HG03025 (cell line): ENCODE measurements around the gene COX19.
"Not testable (repeated sequence)": the region's sequence is repeated elsewhere in the genome, so short reads cannot be mapped to it uniquely, and the experiment has no call there.

Experiments
- ATAC-seq: cut with Tn5 transposase; IDR thresholded peaks from one replicate; pipeline ENCODE4 v1.9.1; 2021; ENCODE audit warnings: mild to moderate bottlenecking, moderate library complexity; ENCODE audit not compliant: unreplicated experiment, low FRiP score

The COX19 gene

DNA sequence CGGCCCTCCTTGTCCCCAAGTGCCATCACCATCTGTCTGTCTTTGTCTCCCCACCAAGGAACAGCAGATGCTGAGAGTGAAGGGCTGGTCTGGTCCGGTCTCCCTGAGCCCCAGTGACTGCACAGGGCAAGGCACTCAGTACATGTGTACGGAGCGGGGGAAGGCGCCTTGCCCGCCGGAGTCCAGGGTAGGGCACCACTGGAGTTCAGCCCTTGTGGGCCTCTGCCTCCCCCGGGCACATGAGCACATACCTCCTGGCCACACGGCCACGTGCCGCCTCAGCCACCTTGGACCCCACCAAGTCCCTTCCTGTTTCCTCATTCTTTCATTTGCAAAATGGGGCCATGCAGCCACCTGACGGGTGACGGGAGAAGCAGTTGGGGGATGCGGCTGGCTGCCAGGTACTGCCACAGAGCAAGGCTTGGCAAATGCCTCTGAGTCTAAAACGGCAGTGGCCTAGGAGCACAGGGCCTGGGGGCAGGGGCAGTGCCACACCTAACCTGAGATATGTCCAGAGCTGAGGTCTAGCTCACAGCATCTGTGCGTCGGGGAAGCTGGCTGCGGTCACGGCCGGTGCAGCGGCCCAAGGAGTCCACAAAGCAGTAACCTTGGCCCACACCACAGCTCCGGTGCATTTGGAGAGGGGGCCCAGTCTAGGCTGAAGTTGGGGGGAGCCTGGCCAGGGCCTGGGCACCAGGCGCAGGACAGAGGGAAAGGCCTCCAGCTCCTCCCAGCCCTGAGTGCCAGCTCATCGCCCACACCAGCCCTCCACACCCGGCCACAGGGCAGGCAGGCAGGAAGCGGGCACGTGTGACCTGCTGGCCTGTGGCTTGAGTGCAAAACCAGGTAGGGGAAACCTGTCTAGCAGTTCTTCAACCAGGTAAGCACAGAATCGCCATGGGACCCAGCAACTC is 26.1 kb downstream of the COX19 start:
- ATAC-seq: no peak

DNA sequence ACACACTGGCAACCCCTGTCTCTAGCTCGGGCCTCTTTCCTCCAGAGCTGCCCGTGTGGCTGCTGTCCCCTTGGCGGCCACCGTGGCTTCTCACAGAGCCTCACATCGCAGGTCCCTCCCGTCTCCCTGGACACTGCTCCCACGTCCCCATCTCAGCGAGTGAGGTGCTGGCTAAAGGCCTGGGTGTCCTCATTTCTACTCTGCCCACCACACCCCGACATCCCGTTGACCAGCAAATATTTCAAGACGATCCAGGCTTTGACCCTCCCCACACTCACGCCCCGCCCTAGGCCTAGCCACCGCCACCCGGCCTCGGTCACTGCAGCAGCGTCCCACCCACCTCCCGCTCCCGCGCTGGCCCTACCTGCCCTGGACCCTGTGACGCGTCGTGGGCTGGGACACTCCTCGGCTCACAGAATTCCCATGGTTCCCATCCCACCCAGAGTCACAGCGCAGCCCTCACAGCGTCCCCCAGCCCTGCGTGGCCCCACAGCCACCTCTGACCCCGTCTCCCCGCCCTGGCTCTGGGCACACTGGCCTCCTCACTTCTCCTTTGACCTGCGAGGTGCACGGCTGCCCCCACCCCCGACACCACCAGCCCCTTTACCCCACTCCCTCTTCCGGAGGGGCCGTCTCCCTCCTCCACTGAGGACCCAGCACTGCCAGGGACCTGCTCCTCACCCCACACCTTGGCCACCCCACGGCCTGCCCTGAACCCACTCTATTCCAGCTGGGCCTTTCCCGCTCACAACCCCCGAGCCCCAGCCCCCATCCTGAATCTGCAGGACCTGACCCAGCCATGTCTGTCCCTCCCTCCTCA is 27.7 kb downstream of the COX19 start:
- ATAC-seq: no peak

DNA sequence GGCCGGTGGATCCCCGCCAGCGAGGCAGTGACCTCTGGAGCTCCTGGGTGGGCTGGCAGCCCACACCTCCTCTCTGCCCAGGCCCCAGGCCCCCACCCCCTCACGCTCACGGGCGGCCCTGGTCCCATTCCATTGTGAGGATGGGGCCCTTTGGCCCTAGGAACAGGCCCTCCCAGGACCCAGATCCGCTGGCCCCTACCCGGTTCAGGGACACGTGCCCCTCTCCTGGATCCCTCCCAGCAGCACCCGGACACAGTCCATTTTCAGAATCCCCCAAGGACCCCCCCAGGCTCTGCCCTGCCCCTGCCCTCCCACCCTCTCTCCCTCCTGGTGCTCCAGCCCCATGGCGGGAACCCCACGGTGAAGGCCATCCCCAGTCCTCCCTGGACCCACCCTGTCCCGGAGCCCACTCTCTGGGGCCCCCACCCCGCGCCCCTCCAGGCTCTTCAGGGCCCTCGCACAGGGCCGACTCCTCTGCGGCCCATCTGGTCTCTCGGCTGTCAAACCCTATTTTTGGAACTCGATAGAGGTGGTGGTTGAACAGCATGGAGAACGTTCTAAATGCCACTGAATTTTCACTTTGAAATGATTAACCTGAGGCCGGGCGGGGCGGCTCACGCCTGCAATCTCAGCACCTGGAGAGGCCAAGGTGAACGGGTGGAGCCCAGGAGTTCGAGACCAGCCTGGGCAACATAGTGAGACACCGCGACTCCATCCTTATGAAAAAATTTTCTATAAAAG is 28.9 kb downstream of the COX19 start:
- no peak for ATAC-seq

DNA sequence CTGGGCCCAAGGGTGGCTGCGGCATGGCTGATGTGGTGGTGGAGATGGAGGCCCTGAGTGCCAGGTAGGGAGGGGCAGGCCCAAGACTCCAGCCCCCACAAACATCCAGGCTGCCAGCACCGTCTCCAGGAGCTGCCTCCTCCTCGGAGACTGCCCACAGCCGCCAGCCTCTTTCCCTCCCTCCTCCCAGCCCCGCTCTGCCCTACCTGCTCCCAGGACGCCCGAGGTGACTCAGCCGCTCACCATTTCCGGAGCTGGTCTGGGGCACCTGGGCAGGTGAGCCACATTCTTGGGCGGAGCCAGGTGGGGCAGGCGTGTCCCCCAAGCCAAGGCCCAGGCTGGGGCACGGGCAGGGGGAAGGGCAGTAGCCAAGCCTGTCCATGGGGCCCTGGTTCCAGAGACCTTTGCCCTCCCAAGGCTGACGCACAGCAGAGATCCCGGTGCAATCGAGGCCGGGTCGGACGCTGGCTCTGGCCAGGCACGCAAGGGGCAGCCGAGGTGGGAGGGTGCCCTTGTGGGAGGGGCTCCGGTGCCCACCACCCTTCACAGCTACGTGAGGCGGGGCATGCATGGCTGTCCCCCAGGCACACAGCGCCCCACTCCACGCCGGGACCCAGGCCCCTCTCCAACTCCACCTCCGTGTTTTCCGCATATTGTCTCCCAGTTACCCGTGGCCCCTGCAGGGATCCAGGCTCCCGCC is 29.6 kb downstream of the COX19 start:
- ATAC-seq: no peak

GRCh38 chr7:945147-945555 is 30.2 kb downstream of the COX19 start:
- ATAC-seq: no peak

DNA sequence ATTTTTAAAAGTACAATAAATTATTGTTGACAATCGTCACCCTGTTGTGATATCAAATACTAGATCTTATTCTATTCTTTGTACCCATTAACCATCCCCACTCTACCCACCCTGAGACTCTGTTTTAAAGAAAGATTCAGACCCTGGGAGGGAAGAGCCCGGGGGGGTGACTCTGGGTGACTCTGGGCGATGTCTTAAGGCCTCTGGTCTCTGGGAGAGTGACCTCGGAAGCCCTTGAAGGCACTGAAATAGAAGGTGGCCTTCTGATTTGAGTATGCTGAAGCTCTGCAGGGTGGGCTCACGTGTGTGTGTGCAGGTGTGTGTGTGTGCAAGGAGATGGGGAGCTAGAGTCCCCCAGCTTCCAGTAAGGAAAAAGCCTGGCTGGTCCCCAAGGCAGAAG is 30.6 kb downstream of the COX19 start:
- ATAC-seq: no peak

DNA sequence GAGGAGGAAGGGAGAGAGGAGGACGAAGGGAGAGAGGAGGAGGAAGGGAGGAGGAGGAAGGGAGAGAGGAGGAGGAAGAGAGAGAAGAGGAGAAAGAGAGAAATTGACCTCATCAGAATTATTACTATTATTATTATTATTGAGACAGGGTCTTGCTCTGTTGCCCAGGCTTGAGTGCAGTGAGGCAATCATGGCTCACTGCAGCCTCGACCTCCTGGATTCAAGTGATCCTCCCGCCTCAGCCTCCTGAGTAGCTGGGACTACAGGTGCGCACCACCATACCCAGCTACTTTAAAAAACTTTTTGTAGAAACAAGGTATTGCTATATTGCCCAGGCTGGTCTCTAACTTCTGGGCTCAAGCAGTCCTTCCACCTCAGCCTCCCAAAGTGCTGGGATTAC is 31.6 kb downstream of the COX19 start:
- ATAC-seq: not testable (repeated sequence)

DNA sequence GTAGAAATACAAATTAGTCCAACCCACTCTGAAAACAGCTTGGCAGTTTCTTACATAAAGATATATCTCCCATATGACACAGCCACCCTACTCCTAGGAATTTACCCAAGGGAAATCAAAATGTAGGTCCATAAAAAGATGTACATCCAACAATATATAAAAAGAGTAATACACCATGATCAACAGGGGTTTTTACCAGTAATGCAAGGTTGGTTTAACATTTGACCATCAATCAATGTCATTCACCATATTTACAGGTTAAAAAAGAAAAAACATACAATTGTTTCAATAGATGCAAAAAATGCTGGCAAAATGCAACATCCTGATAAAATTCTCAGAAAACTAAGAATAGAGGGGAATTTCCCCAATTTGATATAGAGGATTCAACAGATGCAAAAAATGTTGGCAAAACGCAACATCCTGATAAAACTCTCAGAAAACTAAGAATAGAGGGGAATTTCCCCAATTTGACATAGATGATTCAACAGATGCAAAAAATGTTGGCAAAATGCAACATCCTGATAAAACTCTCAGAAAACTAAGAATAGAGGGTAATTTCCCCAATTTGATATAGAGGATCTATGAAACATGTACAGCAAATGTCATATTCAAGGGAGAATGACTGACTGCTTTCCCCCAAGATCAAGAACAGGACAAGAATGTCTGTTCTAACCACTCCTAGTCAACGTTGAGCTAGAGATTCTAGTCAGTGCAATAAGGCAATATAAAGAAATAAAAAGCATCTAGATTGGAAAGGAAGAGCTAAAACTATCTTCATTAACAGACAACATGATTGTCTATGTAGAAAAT is 34.5 kb downstream of the COX19 start:
- ATAC-seq: no peak

DNA sequence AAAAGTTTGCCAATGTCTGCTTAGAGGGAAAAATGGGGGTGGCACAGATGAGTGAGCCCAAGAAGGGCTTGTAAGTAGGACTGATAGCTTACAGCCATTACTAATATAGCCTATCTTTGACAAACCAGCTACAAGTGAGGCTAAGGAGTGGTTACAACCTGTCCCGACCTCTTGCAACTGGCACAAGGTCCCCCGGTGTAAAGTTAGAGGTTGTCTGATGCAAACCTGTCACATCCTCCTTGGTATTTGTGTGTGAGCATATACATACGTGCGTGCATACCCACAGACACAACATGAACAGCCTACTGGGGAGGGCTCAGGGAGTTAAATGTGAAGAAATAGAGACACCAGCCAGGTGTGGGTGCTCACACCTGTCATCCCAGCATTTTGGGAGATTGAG is 35.5 kb downstream of the COX19 start:
- ATAC-seq: no peak

- ATAC-seq: no peak
These were observed 36.7 kb downstream of the COX19 start for GRCh38 chr7:938546-939185.

GRCh38 chr7:937856-938484 is 37.4 kb downstream of the COX19 start:
- no peak for ATAC-seq

GRCh38 chr7:936386-937054 is 38.8 kb downstream of the COX19 start:
- ATAC-seq: peak; percentile 53

GRCh38 chr7:935874-936385 is 39.4 kb downstream of the COX19 start:
- ATAC-seq: no peak

DNA sequence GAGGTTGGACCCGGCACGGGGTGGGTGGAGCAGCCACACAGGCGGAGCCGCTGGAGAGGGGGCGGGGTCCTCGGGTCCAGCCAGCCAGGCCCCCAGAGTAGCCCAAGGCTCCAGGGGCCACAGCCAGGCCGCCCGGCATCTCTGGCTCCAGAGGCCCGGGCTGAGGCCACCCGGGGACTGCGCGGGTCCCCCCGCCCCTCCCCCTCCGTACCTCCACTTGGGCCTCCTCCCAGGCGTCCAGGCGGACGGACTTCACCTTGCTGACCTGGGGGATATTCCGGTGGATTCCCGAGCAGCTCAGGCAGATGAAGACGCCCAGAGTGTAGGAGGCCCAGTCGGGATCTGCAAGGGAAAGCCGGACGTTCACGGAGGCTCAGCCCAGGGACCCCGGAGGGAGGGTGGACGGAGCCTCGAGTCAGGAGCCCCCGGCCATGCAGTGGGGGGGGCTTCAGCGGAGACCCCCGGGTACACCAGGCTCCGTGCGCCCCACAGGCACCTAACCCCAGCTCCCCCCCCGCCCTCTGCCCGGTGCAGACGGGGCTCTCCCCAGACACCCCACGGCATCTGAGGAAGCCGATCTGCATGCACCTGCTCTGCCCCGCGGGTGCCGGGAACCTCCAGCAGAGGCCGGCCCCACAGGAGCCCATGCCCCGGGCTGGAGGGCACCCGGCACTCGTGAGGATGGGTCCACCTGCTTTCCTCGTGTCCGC is 40.0 kb downstream of the COX19 start:
- no peak for ATAC-seq

DNA sequence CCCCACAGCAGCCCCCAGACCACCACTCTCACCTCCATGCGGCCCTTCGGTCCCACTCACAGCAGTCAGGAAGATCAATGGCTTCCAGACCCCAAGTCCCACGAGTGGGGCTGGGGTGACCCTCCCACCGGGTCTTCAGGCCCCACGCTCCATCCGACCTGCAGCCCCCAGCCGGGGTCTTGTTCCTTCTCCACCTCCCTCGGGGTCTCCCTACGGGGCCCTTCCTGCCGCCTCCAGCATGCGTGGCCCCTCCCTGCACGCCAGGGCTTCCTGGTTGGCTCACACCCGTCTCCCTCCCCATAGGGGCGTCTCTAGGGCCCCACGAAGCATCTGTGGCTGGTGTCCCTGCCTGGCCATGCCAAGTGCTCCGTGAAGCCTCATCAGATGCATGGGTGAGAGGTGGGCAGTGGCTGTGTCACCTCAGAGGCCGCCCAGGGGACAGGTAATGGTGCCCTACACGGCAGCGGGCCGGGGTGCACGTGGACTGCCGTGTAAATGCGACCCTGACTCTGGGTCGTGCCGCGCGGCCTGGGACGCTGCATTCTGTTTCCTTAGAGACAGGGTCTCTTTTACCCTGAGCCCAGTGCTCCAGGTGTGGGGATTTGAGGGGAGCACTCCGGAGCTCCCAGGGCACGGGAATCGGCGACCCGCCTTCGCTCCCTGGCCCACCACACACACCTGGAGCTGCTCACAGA is 40.7 kb downstream of the COX19 start:
- ATAC-seq: no peak

- ATAC-seq: no peak
These were observed 42.7 kb downstream of the COX19 start for GRCh38 chr7:932651-932975.
